Measurements from ENCODE around the gene MFSD2B.

GRCh38 chr2:24022324-24022974, 12.6 kb downstream of the MFSD2B start:
- TF ChIP-seq POLR2AphosphoS5 (IDR thresholded peaks at IDR 0.05; ENCODE audit: insufficient read depth in 1 of 2, low read depth in 1 of 2): no peak
- TF ChIP-seq POLR2A (IDR thresholded peaks at IDR 0.05): no peak
- TF ChIP-seq CTCF (IDR thresholded peaks at IDR 0.05): no peak
